Measurements from ENCODE around the gene ACO1.
A peak's percentile ranks its signal among the peaks of the same experiment; 100 is the strongest.

DNA sequence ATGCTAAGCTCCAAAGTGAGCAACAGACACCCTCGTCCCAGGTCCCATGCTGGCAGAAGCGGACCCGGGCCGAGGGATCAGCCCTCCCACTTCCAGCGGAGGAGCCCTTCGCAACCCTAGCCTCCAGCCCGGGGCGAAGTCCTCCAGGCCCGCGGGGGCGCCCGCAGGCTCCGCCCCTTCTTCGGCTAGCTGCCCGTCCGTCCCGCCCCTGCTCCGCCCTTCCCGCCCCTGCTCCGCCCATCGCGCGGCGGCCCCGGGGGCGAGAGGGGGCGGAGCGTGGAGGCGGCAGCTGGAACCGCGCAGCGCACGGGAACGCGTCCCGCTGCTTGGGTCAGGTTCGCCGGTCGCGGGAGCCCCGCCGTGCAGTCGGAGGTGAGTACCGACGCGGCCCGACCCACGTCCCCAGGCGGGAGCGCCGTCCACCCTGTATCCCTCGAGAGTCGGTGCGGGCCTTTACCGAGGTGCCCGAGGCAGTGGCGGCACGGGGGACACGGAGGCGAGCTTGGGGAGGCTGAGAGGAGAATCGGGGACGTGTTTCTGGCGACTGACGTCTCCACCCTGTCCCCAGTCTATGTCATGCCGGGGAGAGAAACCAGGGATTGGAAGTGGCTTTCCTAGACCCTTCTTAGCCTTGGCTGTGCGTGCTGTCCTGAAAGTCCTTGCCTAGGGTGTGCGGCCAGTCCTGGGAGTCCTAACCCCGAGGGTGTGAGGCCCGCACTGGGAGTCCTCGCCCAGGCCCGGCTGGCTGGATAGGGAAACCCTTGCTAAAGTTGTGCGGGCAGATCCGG is at the start of gene ACO1:
- TF ChIP-seq, protein P1, sequence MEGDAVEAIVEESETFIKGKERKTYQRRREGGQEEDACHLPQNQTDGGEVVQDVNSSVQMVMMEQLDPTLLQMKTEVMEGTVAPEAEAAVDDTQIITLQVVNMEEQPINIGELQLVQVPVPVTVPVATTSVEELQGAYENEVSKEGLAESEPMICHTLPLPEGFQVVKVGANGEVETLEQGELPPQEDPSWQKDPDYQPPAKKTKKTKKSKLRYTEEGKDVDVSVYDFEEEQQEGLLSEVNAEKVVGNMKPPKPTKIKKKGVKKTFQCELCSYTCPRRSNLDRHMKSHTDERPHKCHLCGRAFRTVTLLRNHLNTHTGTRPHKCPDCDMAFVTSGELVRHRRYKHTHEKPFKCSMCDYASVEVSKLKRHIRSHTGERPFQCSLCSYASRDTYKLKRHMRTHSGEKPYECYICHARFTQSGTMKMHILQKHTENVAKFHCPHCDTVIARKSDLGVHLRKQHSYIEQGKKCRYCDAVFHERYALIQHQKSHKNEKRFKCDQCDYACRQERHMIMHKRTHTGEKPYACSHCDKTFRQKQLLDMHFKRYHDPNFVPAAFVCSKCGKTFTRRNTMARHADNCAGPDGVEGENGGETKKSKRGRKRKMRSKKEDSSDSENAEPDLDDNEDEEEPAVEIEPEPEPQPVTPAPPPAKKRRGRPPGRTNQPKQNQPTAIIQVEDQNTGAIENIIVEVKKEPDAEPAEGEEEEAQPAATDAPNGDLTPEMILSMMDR (IDR thresholded peaks at IDR 0.05) = peak; percentile 10
- TF ChIP-seq EZH2phosphoT487 (IDR thresholded peaks at IDR 0.05) = peak; percentile 5
- peak; percentile 53 for TF ChIP-seq EZH2 (IDR thresholded peaks at IDR 0.05)
